Measurements from ENCODE around the gene AGAP4.
"Not testable (repeated sequence)": the region's sequence is repeated elsewhere in the genome, so short reads cannot be mapped to it uniquely, and the experiment has no call there.

The AGAP4 gene

GRCh38 chr10:45809837-45810236, 37.5 kb downstream of the AGAP4 start:
- no peak overlapping the region for H3K4me3 ChIP-seq (ENCODE audit: low read depth, low read length)
- no peak overlapping the region for H3K9ac ChIP-seq
- H3K36me3 ChIP-seq (ENCODE audit: control insufficient read depth, insufficient read depth, low read length): no peaks in the 10 kb centered on the region
- H2AFZ ChIP-seq: no peak overlapping the region
- H3K4me2 ChIP-seq (ENCODE audit: low read length): no peak overlapping the region
- H3K4me1 ChIP-seq: no peaks in the 10 kb centered on the region
- H3K79me2 ChIP-seq: no peaks in the 10 kb centered on the region
- TF ChIP-seq CTCF (IDR thresholded peaks at IDR 0.05): no peak
- H3K27ac ChIP-seq: no peak overlapping the region
- no peaks in the 10 kb centered on the region for H3K9me3 ChIP-seq (ENCODE audit: control insufficient read depth, low read length)
- H3K27me3 ChIP-seq (ENCODE audit: control insufficient read depth, insufficient read depth, low read length): no peaks in the 10 kb centered on the region

DNA sequence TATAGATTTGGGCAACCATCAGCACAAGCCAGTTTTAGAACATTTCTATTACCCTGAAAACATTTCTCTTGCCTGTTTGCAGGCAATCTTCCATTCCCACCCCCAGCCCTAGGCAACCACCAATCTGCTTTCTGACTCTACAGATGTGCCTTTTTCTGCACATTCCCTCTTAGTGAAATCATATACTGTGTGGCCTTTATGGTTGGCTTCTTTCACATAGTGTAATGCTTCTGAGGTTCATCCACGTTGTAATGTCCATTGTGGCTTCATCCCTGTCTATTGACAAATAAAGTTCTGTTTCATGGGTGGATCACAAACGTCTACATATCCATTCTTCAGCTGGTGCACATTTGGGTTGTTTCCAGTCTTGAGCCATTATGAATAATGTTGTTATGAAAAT, 42.3 kb downstream of the AGAP4 start:
- H3K4me2 ChIP-seq (ENCODE audit: low read length); H3K27ac ChIP-seq; H3K9me3 ChIP-seq (ENCODE audit: control insufficient read depth, low read length); H3K36me3 ChIP-seq (ENCODE audit: control insufficient read depth, insufficient read depth, low read length); H3K4me3 ChIP-seq (ENCODE audit: low read depth, low read length); H3K27me3 ChIP-seq (ENCODE audit: control insufficient read depth, insufficient read depth, low read length); H3K4me1 ChIP-seq; H3K9ac ChIP-seq; H2AFZ ChIP-seq; H3K79me2 ChIP-seq: not testable (repeated sequence)

- H3K36me3 ChIP-seq (ENCODE audit: control insufficient read depth, insufficient read depth, low read length); H3K4me3 ChIP-seq (ENCODE audit: low read depth, low read length); H2AFZ ChIP-seq; H3K79me2 ChIP-seq; H3K27ac ChIP-seq; H3K27me3 ChIP-seq (ENCODE audit: control insufficient read depth, insufficient read depth, low read length); H3K9me3 ChIP-seq (ENCODE audit: control insufficient read depth, low read length); H3K4me2 ChIP-seq (ENCODE audit: low read length); H3K4me1 ChIP-seq; H3K9ac ChIP-seq: not testable (repeated sequence)
These were observed 44.0 kb downstream of the AGAP4 start for GRCh38 chr10:45803060-45804010.

DNA sequence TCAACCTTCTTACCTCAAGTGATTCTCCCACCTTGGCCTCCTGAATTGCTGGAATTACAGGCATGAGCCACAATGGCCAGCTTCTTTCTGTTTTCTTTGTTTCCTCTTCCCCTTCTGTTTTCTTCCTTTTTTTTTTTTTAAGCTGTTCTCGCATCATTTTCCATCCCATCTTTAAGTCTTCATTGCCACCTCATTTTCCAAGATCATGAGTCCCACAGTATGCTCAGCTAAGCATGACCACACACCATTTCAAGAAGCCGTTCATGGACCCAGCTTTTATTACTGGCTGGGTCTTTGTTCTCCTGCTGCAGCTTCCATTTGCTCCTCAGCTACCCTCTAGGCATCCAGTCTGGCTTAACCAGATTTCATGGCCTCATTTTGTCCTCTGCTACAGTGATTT, 52.5 kb downstream of the AGAP4 start:
- not testable (repeated sequence) for H2AFZ ChIP-seq; H3K4me1 ChIP-seq; H3K27me3 ChIP-seq (ENCODE audit: control insufficient read depth, insufficient read depth, low read length); H3K9me3 ChIP-seq (ENCODE audit: control insufficient read depth, low read length); H3K9ac ChIP-seq; H3K79me2 ChIP-seq; H3K27ac ChIP-seq; H3K36me3 ChIP-seq (ENCODE audit: control insufficient read depth, insufficient read depth, low read length); H3K4me3 ChIP-seq (ENCODE audit: low read depth, low read length); H3K4me2 ChIP-seq (ENCODE audit: low read length)

DNA sequence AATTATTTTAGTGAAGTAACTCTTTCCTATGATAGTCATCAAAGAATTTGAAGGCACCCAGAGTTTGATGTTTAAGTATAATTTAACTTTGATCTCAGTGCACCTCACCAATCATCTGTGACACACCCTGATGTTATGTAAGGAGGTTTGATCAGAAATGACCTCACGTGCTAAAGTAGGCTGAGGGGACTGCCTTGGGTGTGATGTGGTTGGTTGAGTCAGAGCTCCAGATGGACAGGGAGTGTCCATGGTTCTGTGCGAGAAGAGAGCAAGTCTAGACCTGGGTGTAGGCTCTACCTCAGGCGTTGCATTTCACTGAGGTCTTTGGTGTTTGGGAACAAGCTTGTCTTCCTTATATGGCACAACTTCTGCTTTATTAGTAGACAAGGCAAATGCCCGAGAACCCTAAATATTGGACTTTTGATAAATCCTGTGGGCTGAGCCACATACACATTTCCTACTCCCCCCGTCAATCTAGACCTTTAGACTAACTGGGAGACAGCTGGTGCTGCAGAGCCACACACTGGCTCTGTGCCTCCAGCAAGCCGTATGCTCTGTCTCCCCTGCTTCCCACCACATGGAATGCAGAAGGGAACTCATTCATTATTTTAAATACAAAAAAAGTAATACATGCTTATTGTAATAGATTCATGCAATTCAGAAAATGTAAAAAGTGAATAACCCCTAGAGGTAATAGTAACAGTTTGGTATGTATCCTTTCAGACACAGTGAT, 56.4 kb downstream of the AGAP4 start:
- not testable (repeated sequence) for H2AFZ ChIP-seq; H3K79me2 ChIP-seq; H3K4me3 ChIP-seq (ENCODE audit: low read depth, low read length); H3K36me3 ChIP-seq (ENCODE audit: control insufficient read depth, insufficient read depth, low read length); H3K27ac ChIP-seq; H3K9me3 ChIP-seq (ENCODE audit: control insufficient read depth, low read length); H3K9ac ChIP-seq; H3K27me3 ChIP-seq (ENCODE audit: control insufficient read depth, insufficient read depth, low read length); H3K4me2 ChIP-seq (ENCODE audit: low read length); H3K4me1 ChIP-seq

DNA sequence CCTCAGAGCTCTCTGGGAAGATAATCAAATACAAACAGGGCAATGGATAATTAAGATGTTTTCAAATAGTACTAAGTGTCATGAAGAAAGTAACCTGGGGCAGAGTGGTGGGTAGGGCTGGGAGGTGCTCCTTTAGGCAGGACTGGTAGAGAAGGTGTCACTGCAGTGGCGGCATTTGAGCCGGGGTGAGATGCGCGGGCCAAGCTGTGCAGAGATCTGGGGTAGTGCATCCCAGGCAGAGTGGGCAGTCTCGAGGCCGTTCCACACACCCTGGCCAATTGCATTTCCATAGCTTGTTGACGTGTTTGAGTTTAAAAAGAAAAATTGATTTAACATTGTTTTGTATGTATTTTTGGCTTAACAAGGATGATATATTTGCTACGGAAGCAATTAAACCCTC, 57.3 kb downstream of the AGAP4 start:
- not testable (repeated sequence) for H2AFZ ChIP-seq; H3K36me3 ChIP-seq (ENCODE audit: control insufficient read depth, insufficient read depth, low read length)

GRCh38 chr10:45787212-45787741, 60.0 kb downstream of the AGAP4 start:
- not testable (repeated sequence) for H3K4me1 ChIP-seq; H3K27me3 ChIP-seq (ENCODE audit: control insufficient read depth, insufficient read depth, low read length); H3K9me3 ChIP-seq (ENCODE audit: control insufficient read depth, low read length); H3K9ac ChIP-seq; H3K36me3 ChIP-seq (ENCODE audit: control insufficient read depth, insufficient read depth, low read length); H3K27ac ChIP-seq; H3K4me2 ChIP-seq (ENCODE audit: low read length); H3K4me3 ChIP-seq (ENCODE audit: low read depth, low read length); H2AFZ ChIP-seq; H3K79me2 ChIP-seq

More for the DNA sequence above, 57.3 kb downstream of the AGAP4 start:
- H3K9ac ChIP-seq; H3K4me3 ChIP-seq (ENCODE audit: low read depth, low read length); H3K9me3 ChIP-seq (ENCODE audit: control insufficient read depth, low read length); H3K79me2 ChIP-seq; H3K4me1 ChIP-seq; H3K27ac ChIP-seq; H3K27me3 ChIP-seq (ENCODE audit: control insufficient read depth, insufficient read depth, low read length); H3K4me2 ChIP-seq (ENCODE audit: low read length): not testable (repeated sequence)

DNA sequence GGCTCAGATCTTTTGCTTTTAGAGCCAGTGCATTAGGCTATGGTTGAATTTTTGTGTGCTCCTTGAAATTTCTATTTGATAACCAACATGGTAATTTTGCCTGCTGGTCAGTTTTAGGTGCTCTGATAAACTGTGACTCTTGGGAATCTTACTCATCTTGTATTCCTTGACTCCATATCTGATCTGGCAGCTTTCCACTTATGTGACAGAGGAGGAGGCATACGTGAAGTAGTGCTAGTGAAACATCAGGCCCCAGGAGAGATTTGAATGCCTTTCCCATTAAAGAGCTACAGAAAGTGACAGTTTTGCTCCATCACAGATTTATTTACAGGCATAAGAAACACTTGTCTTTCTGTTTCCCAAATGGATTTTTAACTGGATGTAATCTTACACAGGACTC, 61.1 kb downstream of the AGAP4 start:
- H3K4me3 ChIP-seq (ENCODE audit: low read depth, low read length); H3K9me3 ChIP-seq (ENCODE audit: control insufficient read depth, low read length); H3K4me2 ChIP-seq (ENCODE audit: low read length); H3K36me3 ChIP-seq (ENCODE audit: control insufficient read depth, insufficient read depth, low read length); H3K9ac ChIP-seq; H3K79me2 ChIP-seq; H3K27ac ChIP-seq; H3K4me1 ChIP-seq; H2AFZ ChIP-seq; H3K27me3 ChIP-seq (ENCODE audit: control insufficient read depth, insufficient read depth, low read length): not testable (repeated sequence)

Measured in parathyroid adenoma (tissue), 2 donors.